Measurements from ENCODE around the gene ANKRD55. TPM values are rescaled to one million over a fixed set of nuclear protein-coding genes. Genes with fewer than 3 reads are reported as not detected.

The ANKRD55 gene
- total RNA-seq, 2 experiments from 2014 or later, result 3.7 to 5.7 TPM

GRCh38 chr5:56119050-56119449, 114.1 kb downstream of the ANKRD55 start:
- DNase-seq (no peak), ATAC-seq (no peak)
- POLR2A ChIA-PET, result interaction anchor here (0.7 kb wide), 1 partner anchor 36 kb away, joined by 3 read pairs; no protein-coding TSS in a partner anchor
- no peak overlapping the region for H3K27ac Mint-ChIP-seq
- CTCF ChIA-PET, result no interaction called here
- H3K4me1 Mint-ChIP-seq, result peaks cover 15% of the 10 kb centered on the region
- H3K27me3 Mint-ChIP-seq, result no peaks in the 10 kb centered on the region
- no peaks in the 10 kb centered on the region for H3K36me3 Mint-ChIP-seq (ENCODE audit: low read depth)
- H3K9me3 Mint-ChIP-seq (ENCODE audit: low read depth), result no peaks in the 10 kb centered on the region
- intact Hi-C loops (cut with DNase I, micrococcal nuclease), result no loop called here
- H3K4me3 Mint-ChIP-seq, result no peak overlapping the region

- H3K9me3 Mint-ChIP-seq (ENCODE audit: low read depth), result no peaks in the 10 kb centered on the region
- H3K4me1 Mint-ChIP-seq, result peaks cover 6% of the 10 kb centered on the region
- ATAC-seq, result peak; percentile 69
- H3K27ac Mint-ChIP-seq, result peak overlapping the region; percentile 67
- ChIA-PET CTCF (interaction anchor here (0.7 to 1.4 kb wide), 6 partner anchors 10 to 52 kb away, joined by 3 to 6 read pairs (median 4); no protein-coding TSS in a partner anchor), POLR2A (no interaction called here)
- no peak for DNase-seq
- intact Hi-C loops (cut with DNase I, micrococcal nuclease), result no loop called here
- H3K4me3 Mint-ChIP-seq, result no peak overlapping the region
- H3K27me3 Mint-ChIP-seq, result no peaks in the 10 kb centered on the region
- no peaks in the 10 kb centered on the region for H3K36me3 Mint-ChIP-seq (ENCODE audit: low read depth)
These were observed 116.5 kb downstream of the ANKRD55 start for GRCh38 chr5:56116599-56117141.

DNA sequence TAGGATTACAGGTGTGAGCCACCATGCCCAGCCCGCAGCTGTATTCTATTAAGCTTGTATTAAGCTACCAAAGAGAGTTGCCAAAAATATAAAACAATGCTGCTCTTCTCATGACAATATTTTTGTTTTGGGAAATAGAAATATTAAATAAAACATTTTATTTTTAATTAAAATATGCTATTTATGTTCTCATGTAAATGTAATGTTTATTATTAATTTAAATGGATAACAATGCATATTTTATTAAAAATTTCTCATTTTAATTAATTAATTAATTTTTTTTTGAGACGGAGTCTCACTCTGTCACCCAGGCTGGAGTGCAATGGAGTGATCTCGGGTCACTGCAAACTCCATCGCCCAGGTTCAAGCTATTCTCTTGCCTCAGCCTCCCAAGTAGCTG, 117.5 kb downstream of the ANKRD55 start:
- Mint-ChIP-seq H3K4me3 (no peak overlapping the region), H3K27ac (no peak overlapping the region), H3K36me3 (ENCODE audit: low read depth) (peaks cover 5% of the 10 kb centered on the region), H3K9me3 (ENCODE audit: low read depth) (no peaks in the 10 kb centered on the region), H3K4me1 (peaks cover 11% of the 10 kb centered on the region), H3K27me3 (no peaks in the 10 kb centered on the region)
- DNase-seq (no peak), ATAC-seq (no peak)
- ChIA-PET POLR2A (interaction anchor here (0.6 kb wide), 1 partner anchor 687 kb away, joined by 4 read pairs; no protein-coding TSS in a partner anchor), CTCF (interaction anchor here (1.0 to 1.8 kb wide), 2 partner anchors 13 to 21 kb away, joined by 3 to 4 read pairs; no protein-coding TSS in a partner anchor)
- intact Hi-C loops (cut with DNase I, micrococcal nuclease), result no loop called here

DNA sequence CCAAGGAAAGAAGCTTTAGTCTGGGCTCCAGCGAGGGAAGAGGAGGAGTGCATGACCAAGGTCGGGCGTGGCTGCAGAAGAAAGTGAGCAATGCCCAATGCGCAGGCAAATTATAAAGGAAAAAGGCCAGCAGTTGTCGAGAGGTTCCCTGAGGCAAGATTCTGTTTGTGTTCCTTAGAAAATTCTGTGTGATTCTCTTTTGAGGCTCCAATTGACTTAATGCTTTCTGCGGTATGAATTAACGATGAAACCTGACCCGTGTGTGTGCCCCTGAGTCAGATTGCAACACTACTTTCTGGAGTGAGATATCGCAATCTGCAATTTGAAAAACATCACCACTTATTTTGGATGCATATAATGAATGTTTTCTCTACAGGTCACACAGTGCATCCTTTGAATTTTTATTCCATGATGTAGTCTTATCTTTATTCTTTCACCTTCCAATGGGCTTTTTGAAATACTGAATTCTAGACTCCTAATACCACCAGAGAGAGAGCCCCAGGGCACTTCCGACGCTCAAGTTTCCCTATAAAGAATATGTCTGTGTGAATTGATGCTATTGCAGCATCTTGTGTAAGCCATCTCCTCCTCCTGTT, 120.5 kb downstream of the ANKRD55 start:
- Mint-ChIP-seq H3K27me3 (no peaks in the 10 kb centered on the region), H3K4me1 (peaks cover 19% of the 10 kb centered on the region), H3K27ac (no peak overlapping the region), H3K36me3 (ENCODE audit: low read depth) (peaks cover 5% of the 10 kb centered on the region), H3K4me3 (no peak overlapping the region), H3K9me3 (ENCODE audit: low read depth) (no peaks in the 10 kb centered on the region)
- CTCF ChIA-PET, result no interaction called here
- POLR2A ChIA-PET, result no interaction called here
- intact Hi-C loops (cut with DNase I, micrococcal nuclease), result no loop called here
- DNase-seq (no peak), ATAC-seq (no peak)

DNA sequence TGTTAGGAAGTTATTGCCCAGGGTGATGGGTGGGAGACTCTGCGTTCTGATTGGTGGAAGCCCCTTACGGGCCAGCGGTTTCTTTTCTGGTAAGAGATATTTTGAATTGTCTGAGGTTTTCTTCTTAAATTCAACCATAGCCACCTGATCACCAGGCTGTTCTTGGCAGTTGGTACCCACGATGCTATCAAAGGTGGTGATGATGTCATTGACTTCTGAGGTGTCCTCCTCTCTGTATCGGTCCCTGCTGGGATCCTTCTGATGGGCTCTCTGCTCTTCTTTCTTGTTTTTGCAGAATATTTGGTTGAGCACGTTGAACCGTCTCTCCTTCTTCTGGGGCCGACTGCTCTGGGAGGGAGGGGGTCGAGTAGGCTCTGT, 121.7 kb downstream of the ANKRD55 start:
- intact Hi-C loops (cut with DNase I, micrococcal nuclease), result no loop called here
- Mint-ChIP-seq H3K4me1 (peaks cover 24% of the 10 kb centered on the region), H3K27me3 (no peaks in the 10 kb centered on the region), H3K27ac (no peak overlapping the region), H3K9me3 (ENCODE audit: low read depth) (no peaks in the 10 kb centered on the region), H3K36me3 (ENCODE audit: low read depth) (peaks cover 5% of the 10 kb centered on the region), H3K4me3 (no peak overlapping the region)
- ChIA-PET POLR2A (no interaction called here), CTCF (no interaction called here)
- no peak for DNase-seq
- peak; percentile 25 for ATAC-seq

DNA sequence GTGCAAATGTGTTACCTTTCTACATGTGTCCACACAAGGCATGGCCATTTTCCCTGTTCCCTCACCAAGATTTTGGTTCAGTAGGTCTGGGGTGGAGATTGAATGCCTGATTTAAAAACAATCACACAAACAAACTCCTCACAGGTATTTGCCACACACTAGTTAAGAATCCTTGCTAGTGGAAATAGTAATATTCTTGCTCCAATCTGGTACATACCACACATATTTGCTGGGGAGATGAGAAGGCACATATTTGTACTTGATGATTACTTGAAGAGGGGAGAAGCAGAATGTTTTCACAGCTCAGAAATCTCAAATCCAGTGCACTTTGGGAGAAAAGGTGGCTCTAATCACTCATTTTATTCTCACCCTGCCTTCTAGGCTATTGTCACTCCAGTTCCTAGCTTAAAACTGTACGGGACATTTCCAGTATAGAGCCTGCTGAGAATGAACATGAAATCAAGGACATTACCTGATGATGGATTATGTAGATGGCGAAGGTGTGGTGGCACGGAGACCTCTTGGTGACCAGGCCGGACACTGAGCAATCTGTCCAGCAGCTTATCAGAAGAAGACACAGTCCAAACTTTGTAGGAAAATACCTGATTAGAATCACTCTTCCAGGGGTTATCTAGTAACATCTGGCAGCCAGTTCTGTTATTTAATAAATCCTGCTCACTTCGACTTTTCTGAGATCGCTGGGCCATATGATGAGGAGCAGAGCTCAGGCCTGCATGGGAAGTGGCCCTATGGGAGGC, 122.3 kb downstream of the ANKRD55 start:
- DNase-seq (no peak), ATAC-seq (no peak)
- no peak overlapping the region for H3K4me3 Mint-ChIP-seq
- no peak overlapping the region for H3K27ac Mint-ChIP-seq
- ChIA-PET POLR2A (no interaction called here), CTCF (interaction anchor here (0.6 kb wide), 1 partner anchor 83 kb away, joined by 3 read pairs; no protein-coding TSS in a partner anchor)
- intact Hi-C loops (cut with DNase I, micrococcal nuclease), result no loop called here
- H3K36me3 Mint-ChIP-seq (ENCODE audit: low read depth), result peaks cover 7% of the 10 kb centered on the region
- H3K27me3 Mint-ChIP-seq, result no peaks in the 10 kb centered on the region
- no peaks in the 10 kb centered on the region for H3K9me3 Mint-ChIP-seq (ENCODE audit: low read depth)
- peaks cover 28% of the 10 kb centered on the region for H3K4me1 Mint-ChIP-seq

DNA sequence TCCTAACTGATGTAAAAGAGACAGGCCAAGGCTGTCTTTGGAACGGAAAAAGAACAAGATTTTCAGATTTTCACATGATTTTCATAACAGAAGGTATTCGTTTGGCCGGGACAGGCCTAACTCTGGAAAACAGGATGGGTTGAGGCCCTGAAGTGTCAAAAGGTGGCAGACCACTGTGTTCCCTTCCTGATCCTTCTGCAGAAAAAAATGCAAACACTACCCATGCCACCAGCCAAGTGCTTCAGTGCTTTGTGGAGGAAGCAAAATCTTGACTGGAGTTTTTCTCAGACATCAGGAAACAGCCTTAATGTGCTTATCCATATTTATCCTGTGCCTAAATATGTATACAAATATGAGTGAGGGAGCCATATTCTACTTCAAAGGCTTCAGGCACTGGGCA, 124.9 kb downstream of the ANKRD55 start:
- Mint-ChIP-seq H3K4me3 (no peak overlapping the region), H3K27ac (peak overlapping the region; percentile 85), H3K9me3 (ENCODE audit: low read depth) (no peaks in the 10 kb centered on the region), H3K4me1 (peaks cover 50% of the 10 kb centered on the region), H3K27me3 (no peaks in the 10 kb centered on the region), H3K36me3 (ENCODE audit: low read depth) (peaks cover 10% of the 10 kb centered on the region)
- ChIA-PET POLR2A (interaction anchor here (0.7 kb wide), 1 partner anchor 100 kb away, joined by 3 read pairs; no protein-coding TSS in a partner anchor), CTCF (interaction anchor here (1.2 kb wide), 1 partner anchor 14 kb away, joined by 3 read pairs; no protein-coding TSS in a partner anchor)
- no peak for DNase-seq
- ATAC-seq, result no peak
- intact Hi-C loops (cut with DNase I, micrococcal nuclease), result no loop called here

DNA sequence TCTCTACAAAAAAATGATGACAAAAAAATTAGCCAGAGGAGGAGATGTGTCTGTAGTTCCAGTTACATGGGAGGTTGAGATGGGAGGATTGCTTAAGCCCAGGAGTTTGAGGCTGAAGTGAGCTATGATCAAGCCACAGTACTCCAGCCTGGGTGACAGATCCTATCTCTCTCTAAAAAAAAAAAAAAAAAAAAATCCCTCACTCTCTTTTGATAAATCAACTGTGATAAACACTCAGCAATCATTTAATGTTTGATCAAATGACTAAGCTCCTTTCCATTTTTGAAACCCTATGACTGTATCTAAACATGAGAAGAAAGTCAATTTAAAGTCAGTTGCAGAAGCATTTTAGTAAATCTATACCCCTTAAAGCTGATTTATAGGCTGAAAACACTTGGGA, 126.3 kb downstream of the ANKRD55 start:
- peaks cover 10% of the 10 kb centered on the region for H3K36me3 Mint-ChIP-seq (ENCODE audit: low read depth)
- POLR2A ChIA-PET, result interaction anchor here (0.6 to 1.1 kb wide), 3 partner anchors 20 to 118 kb away, joined by 4 to 8 read pairs (median 7); no protein-coding TSS in a partner anchor
- peak overlapping the region; percentile 85 for H3K27ac Mint-ChIP-seq
- H3K4me1 Mint-ChIP-seq, result peaks cover 60% of the 10 kb centered on the region
- DNase-seq, result no peak
- CTCF ChIA-PET, result interaction anchor here (0.7 to 1.3 kb wide), 4 partner anchors 19 to 321 kb away, joined by 3 to 4 read pairs (median 3); no protein-coding TSS in a partner anchor
- intact Hi-C loops (cut with DNase I, micrococcal nuclease), result loop anchor here in 1 of 2 experiments (2.0 kb wide), 1 partner anchor 42 kb away; no protein-coding TSS in a partner anchor
- no peaks in the 10 kb centered on the region for H3K27me3 Mint-ChIP-seq
- H3K9me3 Mint-ChIP-seq (ENCODE audit: low read depth), result no peaks in the 10 kb centered on the region
- no peak overlapping the region for H3K4me3 Mint-ChIP-seq
- ATAC-seq, result peak; percentile 71

DNA sequence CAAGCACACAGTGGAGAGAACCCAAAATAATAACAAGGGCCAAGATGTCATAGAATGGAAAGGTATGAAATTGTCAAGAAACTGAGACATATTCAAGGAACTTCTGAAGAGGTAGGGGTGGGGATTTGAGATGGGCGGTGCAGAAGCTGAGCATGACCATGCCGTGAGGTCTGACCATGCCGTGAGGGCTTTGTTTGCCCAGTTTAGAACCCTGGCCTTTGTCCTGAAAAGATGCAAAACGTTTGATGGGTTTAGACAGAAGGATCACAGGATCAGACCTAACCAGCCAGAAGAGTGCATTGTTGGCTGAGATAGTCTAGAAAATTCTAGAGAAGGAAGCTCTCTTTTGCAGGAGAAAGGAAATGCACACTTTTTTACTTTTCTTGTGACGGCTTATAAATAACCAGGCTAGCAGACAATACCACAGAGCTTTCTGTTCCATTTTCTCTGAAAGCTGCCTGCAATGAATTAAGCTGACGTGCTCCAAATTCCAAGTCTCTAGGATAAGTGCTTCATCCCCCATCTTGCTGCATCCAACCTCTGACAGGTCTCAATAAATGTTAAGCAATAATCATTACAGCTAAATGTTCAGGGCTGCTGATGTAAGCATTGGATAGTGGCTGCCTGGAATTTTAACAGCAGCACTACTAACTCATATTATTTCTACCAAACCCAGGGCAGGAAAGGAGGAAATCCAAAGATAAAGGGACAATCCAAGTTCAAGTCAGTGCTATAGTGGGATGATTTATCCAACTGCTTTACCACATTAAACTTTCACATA, 127.4 kb downstream of the ANKRD55 start:
- no peak for DNase-seq
- H3K27ac Mint-ChIP-seq, result peak overlapping the region; percentile 82
- no peak for ATAC-seq
- intact Hi-C loops (cut with DNase I, micrococcal nuclease), result loop anchor here in 1 of 2 experiments (2.0 kb wide), 1 partner anchor 43 kb away; no protein-coding TSS in a partner anchor
- peaks cover 11% of the 10 kb centered on the region for H3K36me3 Mint-ChIP-seq (ENCODE audit: low read depth)
- peaks cover 63% of the 10 kb centered on the region for H3K4me1 Mint-ChIP-seq
- peaks cover 4% of the 10 kb centered on the region for H3K9me3 Mint-ChIP-seq (ENCODE audit: low read depth)
- peak overlapping the region; percentile 53 for H3K4me3 Mint-ChIP-seq
- CTCF ChIA-PET, result interaction anchor here (0.9 to 2.8 kb wide), 5 partner anchors 12 to 120 kb away, joined by 3 to 8 read pairs (median 4); no protein-coding TSS in a partner anchor
- no peaks in the 10 kb centered on the region for H3K27me3 Mint-ChIP-seq
- POLR2A ChIA-PET, result interaction anchor here (0.6 to 0.8 kb wide), 2 partner anchors 128 to 738 kb away, joined by 3 to 4 read pairs; no protein-coding TSS in a partner anchor

DNA sequence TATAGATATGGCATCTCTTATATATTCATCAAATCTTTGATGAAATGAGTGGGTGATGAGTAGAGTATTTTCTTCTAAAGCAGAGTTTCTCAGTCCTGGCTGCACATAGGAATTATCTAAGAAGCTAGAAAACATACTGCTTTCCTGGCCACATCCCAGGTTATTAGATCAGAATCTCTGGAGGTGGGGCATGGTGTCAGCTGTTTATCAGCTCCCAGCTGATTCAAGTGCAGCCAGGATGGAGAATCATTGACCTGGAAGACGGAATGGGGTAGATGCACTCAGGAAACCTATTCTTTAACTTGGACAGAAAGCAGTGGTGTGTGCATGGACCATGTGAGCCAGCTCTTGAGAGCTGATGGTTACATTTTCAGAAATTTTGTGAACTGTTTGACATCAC, 130.2 kb downstream of the ANKRD55 start:
- Mint-ChIP-seq H3K9me3 (ENCODE audit: low read depth) (peaks cover 4% of the 10 kb centered on the region), H3K4me1 (peaks cover 85% of the 10 kb centered on the region), H3K36me3 (ENCODE audit: low read depth) (peaks cover 20% of the 10 kb centered on the region), H3K4me3 (no peak overlapping the region), H3K27ac (no peak overlapping the region), H3K27me3 (no peaks in the 10 kb centered on the region)
- intact Hi-C loops (cut with DNase I, micrococcal nuclease), result loop anchor here in 1 of 2 experiments (5.0 kb wide), 1 partner anchor 44 kb away; no protein-coding TSS in a partner anchor
- ChIA-PET POLR2A (interaction anchor here (0.6 to 1.0 kb wide), 4 partner anchors 36 to 108 kb away, joined by 3 to 7 read pairs (median 3); partner anchors contain the start of gene IL6ST), CTCF (interaction anchor here (0.6 to 1.5 kb wide), 4 partner anchors 29 to 77 kb away, joined by 3 read pairs; no protein-coding TSS in a partner anchor)
- DNase-seq (no peak), ATAC-seq (no peak)

Measured in activated CD4-positive, alpha-beta T cell treated with anti-CD3 and anti-CD28 coated beads for 36 hours (primary cell).